ENCODE results near the gene CARF. TPM values are rescaled to one million over a fixed set of nuclear protein-coding genes. Genes with fewer than 3 reads are reported as not detected.

Gene CARF
- polyA plus RNA-seq, 1 of the 3 experiments (the other 2 are of a cell fraction): 4.6 TPM

GRCh38 chr2:202877699-202878098 is 34.4 kb upstream of the CARF start:
- no peaks in the 10 kb centered on the region for H3K79me2 ChIP-seq (ENCODE audit: insufficient read depth)
- ChIA-PET CTCF (no interaction called here), POLR2A (no interaction called here)

GRCh38 chr2:202881570-202881969 is 30.5 kb upstream of the CARF start:
- H3K9me3 ChIP-seq: no peaks in the 10 kb centered on the region
- no peaks in the 10 kb centered on the region for H3F3A ChIP-seq (replicated peaks; ENCODE audit: insufficient read depth)
- no peak overlapping the region for H3K4me2 ChIP-seq
- 95% methylated on average over 4 of the region's 4 CpGs for WGBS (ENCODE audit: low lambda C conversion rate)
- H3K36me3 ChIP-seq (replicated peaks in 1 of 2; ENCODE audit: control insufficient read depth in 1 of 2, insufficient read depth in 2 of 2, low read length in 1 of 2): peaks cover 32 to 41% of the 10 kb centered on the region in 2 experiments
- H3K9me2 ChIP-seq: no peaks in the 10 kb centered on the region
- no peaks in the 10 kb centered on the region for H3K27me3 ChIP-seq (ENCODE audit: insufficient read depth)
- no peaks in the 10 kb centered on the region for H3K4me1 ChIP-seq (ENCODE audit: control insufficient read depth in 1 of 2, insufficient read depth in 2 of 2, low read depth in 1 of 2, low read length in 1 of 2)
- no peak overlapping the region for H3K9ac ChIP-seq
- DNase-seq: no peak
- CTCF ChIA-PET: interaction anchor here (1.0 to 1.3 kb wide), 2 partner anchors 8 to 11 kb away, joined by 3 to 4 read pairs; no protein-coding TSS in a partner anchor
- H2AFZ ChIP-seq (ENCODE audit: low read depth): no peak overlapping the region
- no peak overlapping the region for H3K4me3 ChIP-seq (ENCODE audit: low read depth in 2 of 2, low read length in 1 of 2)
- H3K27ac ChIP-seq (ENCODE audit: low read depth in 2 of 2, low read length in 1 of 2): no peak overlapping the region
- POLR2A ChIA-PET: no interaction called here
- TF ChIP-seq CHD2 (IDR thresholded peaks at IDR 0.05; ENCODE audit: low read length, partially characterized antibody): no peak
- no peak for TF ChIP-seq RCOR1 (IDR thresholded peaks at IDR 0.05; ENCODE audit: low read length)
- TF ChIP-seq YY1 (IDR thresholded peaks at IDR 0.05; ENCODE audit: low read depth): no peak
- H3K79me2 ChIP-seq (ENCODE audit: insufficient read depth): no peaks in the 10 kb centered on the region
- no peaks in the 10 kb centered on the region for H4K20me1 ChIP-seq (ENCODE audit: insufficient read depth)

More at GRCh38 chr2:202877699-202878098, 34.4 kb upstream of the CARF start:
- H3K27me3 ChIP-seq (ENCODE audit: insufficient read depth): no peaks in the 10 kb centered on the region
- H3K9me3 ChIP-seq: no peaks in the 10 kb centered on the region
- no peak overlapping the region for H3K4me3 ChIP-seq (ENCODE audit: low read depth in 2 of 2, low read length in 1 of 2)
- TF ChIP-seq ELF1 (IDR thresholded peaks at IDR 0.05) (no peak), EP300 (IDR thresholded peaks at IDR 0.05; ENCODE audit: borderline replicate concordance in 1 of 2, low read depth in 1 of 2, low read length in 1 of 2) (no peak), MXI1 (IDR thresholded peaks at IDR 0.05; ENCODE audit: low read depth, low read length) (no peak), FOXM1 (IDR thresholded peaks at IDR 0.05; ENCODE audit: low read depth) (no peak), EZH2phosphoT487 (IDR thresholded peaks at IDR 0.05; ENCODE audit: borderline replicate concordance, low read depth) (no peak), POLR2AphosphoS5 (IDR thresholded peaks at IDR 0.05; ENCODE audit: low read depth, low read length) (no peak), SIN3A (IDR thresholded peaks at IDR 0.05; ENCODE audit: borderline replicate concordance, low read depth, low read length) (no peak), NRF1 (IDR thresholded peaks at IDR 0.05; ENCODE audit: low read depth, low read length) (no peak), NFIC (IDR thresholded peaks at IDR 0.05; ENCODE audit: borderline replicate concordance) (no peak), GABPA (IDR thresholded peaks at IDR 0.05; ENCODE audit: low read depth) (no peak), TEAD4 (IDR thresholded peaks at IDR 0.05; ENCODE audit: borderline replicate concordance, insufficient read depth) (no peak), SMC3 (IDR thresholded peaks at IDR 0.05; ENCODE audit: low read depth, low read length) (no peak), TCF12 (IDR thresholded peaks at IDR 0.05) (no peak), CHD2 (IDR thresholded peaks at IDR 0.05; ENCODE audit: low read length, partially characterized antibody) (no peak)
- TF ChIP-seq, protein P1, sequence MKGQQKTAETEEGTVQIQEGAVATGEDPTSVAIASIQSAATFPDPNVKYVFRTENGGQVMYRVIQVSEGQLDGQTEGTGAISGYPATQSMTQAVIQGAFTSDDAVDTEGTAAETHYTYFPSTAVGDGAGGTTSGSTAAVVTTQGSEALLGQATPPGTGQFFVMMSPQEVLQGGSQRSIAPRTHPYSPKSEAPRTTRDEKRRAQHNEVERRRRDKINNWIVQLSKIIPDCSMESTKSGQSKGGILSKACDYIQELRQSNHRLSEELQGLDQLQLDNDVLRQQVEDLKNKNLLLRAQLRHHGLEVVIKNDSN (IDR thresholded peaks at IDR 0.05; ENCODE audit: borderline replicate concordance, low read depth): no peak
- TF ChIP-seq, protein P2, sequence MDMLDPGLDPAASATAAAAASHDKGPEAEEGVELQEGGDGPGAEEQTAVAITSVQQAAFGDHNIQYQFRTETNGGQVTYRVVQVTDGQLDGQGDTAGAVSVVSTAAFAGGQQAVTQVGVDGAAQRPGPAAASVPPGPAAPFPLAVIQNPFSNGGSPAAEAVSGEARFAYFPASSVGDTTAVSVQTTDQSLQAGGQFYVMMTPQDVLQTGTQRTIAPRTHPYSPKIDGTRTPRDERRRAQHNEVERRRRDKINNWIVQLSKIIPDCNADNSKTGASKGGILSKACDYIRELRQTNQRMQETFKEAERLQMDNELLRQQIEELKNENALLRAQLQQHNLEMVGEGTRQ (IDR thresholded peaks at IDR 0.05; ENCODE audit: borderline replicate concordance, low read depth, low read length): no peak
- TF ChIP-seq, protein P3, sequence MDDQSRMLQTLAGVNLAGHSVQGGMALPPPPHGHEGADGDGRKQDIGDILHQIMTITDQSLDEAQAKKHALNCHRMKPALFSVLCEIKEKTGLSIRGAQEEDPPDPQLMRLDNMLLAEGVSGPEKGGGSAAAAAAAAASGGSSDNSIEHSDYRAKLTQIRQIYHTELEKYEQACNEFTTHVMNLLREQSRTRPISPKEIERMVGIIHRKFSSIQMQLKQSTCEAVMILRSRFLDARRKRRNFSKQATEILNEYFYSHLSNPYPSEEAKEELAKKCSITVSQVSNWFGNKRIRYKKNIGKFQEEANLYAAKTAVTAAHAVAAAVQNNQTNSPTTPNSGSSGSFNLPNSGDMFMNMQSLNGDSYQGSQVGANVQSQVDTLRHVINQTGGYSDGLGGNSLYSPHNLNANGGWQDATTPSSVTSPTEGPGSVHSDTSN (IDR thresholded peaks at IDR 0.05): no peak
- TF ChIP-seq, protein P4, sequence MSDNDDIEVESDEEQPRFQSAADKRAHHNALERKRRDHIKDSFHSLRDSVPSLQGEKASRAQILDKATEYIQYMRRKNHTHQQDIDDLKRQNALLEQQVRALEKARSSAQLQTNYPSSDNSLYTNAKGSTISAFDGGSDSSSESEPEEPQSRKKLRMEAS (IDR thresholded peaks at IDR 0.05; ENCODE audit: low read depth): no peak
- no peak overlapping the region for H3K4me2 ChIP-seq
- no peak for DNase-seq
- H3K4me1 ChIP-seq (ENCODE audit: control insufficient read depth in 1 of 2, insufficient read depth in 2 of 2, low read depth in 1 of 2, low read length in 1 of 2): no peaks in the 10 kb centered on the region
- H3K9ac ChIP-seq: no peak overlapping the region
- no peaks in the 10 kb centered on the region for H4K20me1 ChIP-seq (ENCODE audit: insufficient read depth)
- H3K9me2 ChIP-seq: no peaks in the 10 kb centered on the region
- 100% methylated on average over 2 of the region's 2 CpGs for WGBS (ENCODE audit: low lambda C conversion rate)
- no peak overlapping the region for H2AFZ ChIP-seq (ENCODE audit: low read depth)
- H3K27ac ChIP-seq (ENCODE audit: low read depth in 2 of 2, low read length in 1 of 2): no peak overlapping the region
- H3K36me3 ChIP-seq (replicated peaks in 1 of 2; ENCODE audit: control insufficient read depth in 1 of 2, insufficient read depth in 2 of 2, low read length in 1 of 2): peaks cover 15 to 25% of the 10 kb centered on the region in 2 experiments
- H3F3A ChIP-seq (replicated peaks; ENCODE audit: insufficient read depth): no peaks in the 10 kb centered on the region

Data from SK-N-SH (cell line).